Hypothalamus (tissue), 51 donors: Measurements from ENCODE around the gene MINPP1.

Experiments
- DNase-seq, 51 donors: peaks; one replicate each; lab custom pipeline; 2025; lab: John Stamatoyannopoulos, UW

MINPP1 gene

DNA sequence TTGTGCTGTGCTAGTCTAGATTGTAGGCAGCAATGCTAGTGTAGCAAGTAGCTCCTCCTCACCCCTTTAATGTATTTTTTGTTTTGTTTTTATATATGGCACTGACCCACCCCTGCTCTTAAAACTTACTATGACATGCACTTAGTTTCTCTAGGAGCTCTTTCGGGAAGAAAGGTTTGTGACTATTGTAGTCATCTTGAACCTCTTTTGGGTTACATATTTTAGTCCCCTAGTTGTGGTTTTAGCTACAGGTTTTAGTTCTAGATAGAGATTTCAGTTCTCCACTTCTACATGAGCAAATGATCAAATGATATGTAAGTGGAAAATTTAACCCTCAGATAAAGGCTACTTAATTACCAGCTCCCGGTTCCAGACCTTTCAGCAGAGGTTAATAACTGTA lies 14.9 kb downstream of the MINPP1 start:
- no peak for DNase-seq

DNA sequence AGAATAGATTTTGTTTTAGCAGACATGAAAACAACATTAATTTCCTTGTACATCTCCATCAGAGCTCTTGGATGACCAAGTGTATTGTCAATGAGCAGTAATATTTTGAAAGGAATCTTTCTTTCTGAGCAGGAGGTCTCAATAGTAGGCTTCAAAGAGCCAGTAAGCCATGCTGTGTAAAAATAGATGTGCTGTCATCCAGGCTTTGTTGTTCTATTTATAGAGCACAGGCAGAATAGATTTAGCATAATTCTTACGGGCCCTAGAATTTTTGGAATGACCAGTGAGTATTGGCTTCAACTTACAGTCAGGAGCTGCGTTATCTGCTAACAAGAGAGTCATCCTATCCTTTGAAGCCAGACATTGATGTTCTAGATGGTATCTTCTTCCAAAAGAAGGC lies 19.0 kb downstream of the MINPP1 start:
- no peak for DNase-seq

- no peak for DNase-seq
Measured at GRCh38 chr10:87524296-87524695, 19.6 kb downstream of the MINPP1 start.

DNA sequence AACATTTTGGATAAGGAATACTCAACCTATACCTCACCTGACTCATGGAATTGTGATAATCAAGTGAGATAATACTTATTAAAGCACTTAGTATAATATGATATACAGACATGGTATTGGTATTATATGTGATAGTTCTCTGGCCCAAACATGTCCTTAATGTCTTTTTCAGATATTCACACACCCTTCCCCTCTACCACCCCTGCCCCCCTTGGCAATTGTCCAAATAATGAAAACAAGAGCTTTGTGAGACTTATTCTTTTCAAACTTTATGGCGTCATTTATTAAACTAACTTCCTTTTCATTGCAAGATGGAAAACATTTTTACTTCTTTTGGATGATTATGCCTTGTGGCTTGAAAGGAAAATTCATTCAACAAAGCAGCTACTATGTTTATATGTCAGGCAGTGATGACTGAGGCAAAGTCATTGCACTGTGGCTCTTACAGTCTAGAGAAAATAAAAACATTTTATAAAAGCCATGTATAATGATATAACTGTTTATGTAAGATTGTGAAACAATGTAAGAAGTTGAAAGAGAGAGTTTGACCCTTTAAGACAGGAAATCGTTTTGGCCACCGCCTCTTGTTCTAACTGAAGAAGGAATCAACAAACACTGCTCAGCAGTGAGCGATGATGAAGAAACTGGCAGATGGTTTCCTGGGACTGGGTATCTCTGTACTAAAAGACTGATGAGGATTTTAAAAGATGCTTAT lies 27.4 kb downstream of the MINPP1 start:
- DNase-seq, result no peak

DNA sequence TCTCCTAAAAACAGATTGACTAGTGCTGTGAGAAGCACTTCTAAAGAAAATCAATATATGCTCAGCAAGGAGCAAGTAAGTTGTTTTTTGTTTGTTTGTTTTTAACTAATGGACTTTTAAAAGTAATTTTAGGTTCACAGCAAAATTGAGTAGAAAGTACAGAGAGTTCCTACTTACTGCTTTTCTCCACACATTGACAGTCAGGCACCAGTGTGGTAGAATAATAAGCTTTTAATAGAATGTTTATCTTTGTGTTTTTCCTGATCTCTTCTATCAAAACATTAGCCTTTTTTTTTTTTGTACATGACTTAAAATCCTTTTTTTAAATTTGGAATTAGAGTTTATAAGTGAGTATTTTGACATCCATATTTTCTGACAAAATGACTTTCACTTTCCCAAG lies 28.0 kb downstream of the MINPP1 start:
- no peak for DNase-seq

GRCh38 chr10:87534173-87534858 lies 29.6 kb downstream of the MINPP1 start:
- DNase-seq, result no peak

GRCh38 chr10:87538092-87539015 lies 33.7 kb downstream of the MINPP1 start:
- DNase-seq, result no peak

DNA sequence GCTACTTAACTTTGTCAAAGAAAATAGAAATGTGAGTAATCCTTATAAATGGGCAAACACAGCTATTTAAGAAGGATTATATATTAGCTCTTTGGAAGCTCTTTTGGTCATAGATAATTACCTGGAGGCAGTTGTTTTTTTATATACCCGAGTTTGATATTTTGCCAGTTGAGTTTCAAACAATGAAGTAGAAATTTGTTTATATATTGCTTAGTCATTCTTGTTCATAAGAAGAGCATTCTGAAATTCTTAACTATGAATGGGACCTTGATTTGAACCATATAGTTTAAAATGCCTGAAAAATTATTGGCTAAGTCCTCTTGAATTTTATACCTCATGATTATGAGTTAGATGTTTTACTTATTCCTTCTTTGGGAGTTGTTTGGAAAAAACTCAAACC lies 36.4 kb downstream of the MINPP1 start:
- no peak for DNase-seq

DNA sequence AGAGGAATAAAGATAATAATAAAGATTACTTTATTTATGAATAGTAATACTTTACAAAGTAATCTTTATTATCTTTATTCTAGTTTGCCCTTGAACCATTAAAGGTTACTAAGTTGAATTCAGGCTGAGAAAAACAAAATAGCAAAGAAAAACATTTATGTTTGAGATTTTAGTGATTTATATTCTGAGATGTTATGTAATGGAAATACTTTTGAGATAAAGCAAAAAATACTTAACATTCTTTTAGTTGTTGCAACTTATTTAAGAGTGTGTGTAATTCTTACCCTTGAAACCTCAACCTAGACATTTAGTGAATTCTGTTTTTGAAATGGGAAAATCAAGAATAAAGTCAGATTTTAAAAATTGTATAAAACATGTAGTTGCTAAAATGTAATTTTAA lies 40.0 kb downstream of the MINPP1 start:
- DNase-seq, result no peak

GRCh38 chr10:87545783-87546182 lies 41.1 kb downstream of the MINPP1 start:
- no peak for DNase-seq

- no peak for DNase-seq
Measured at GRCh38 chr10:87546210-87546609, 41.5 kb downstream of the MINPP1 start.

- no peak for DNase-seq
Measured at GRCh38 chr10:87546971-87547413, 42.3 kb downstream of the MINPP1 start.

- no peak for DNase-seq
Measured at GRCh38 chr10:87547734-87548311, 43.1 kb downstream of the MINPP1 start.

DNA sequence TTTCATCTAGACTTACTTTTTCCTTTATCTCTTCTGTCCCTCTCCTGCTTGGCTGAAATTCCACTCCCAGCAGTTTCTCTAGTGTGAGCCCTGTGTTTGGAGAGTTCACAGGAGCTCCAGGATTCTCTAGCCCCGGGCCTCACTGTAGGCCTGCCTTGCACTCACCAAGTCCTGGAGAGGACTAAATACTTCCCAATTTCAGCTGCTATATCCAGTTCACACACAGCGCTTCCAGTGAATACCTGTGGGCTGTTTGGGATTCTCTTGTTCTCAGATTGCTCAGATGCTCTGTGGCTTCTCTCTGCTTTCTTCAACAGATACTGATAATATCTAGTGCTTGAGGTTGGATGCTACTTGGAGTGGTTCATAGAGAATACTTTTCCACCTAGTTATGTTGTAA lies 46.0 kb downstream of the MINPP1 start:
- no peak for DNase-seq

DNA sequence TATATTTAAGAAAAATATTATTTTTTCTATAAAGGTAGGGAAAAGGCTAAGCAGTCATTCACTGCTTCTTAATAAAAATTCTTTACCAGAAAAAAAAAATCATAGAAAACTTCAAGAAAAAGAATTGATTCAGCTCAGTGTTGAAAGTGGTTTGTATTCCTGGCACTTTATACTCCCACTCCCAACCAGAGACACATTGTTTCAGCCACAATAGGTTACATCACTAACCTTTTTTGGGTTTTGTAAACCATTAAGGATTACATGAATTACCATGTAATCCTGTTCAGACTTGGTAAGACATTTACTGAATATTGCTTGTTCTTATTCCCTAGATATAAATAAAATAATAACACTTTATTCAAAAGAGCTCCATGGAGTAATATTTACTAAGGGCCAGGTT lies 46.6 kb downstream of the MINPP1 start:
- no peak for DNase-seq

- no peak for DNase-seq
Measured at GRCh38 chr10:87552248-87552929, 47.7 kb downstream of the MINPP1 start.

DNA sequence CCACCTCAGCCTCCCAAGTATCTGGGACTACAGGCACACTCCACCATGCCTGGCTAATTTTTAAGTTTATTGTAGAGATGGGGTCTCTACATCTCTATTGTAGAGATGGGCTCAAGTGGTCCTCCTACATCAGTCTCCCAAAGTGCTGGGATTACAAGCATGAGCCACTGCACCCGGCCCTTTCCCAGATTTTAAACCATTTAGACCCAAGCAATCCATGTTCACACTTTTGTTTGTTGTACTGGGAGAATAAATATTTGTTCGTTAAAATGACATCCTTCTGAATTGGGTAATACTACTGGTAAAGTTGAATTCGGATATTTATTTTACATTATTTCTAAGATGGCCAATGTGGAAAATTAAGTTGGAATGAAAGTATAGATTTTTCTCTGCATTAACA lies 52.7 kb downstream of the MINPP1 start:
- no peak for DNase-seq

DNA sequence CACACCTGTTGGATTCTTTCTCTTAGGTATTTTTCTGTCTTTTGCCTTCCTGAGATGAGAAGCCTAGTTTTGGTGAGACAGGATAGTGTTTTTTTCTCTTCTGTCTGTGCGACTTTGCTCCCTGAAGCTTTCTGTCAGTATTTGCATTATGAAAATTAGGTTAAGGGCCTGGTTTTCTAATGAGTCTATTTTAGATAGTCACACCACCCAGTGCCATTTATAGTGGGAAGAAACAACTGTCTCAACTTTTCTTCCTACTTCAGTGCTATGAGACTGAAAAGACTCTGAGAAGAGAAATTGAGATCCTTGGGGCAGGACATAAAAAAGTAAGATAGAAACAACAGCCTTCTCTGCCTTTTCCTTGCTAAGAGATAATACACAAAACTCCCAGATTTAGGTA lies 53.6 kb downstream of the MINPP1 start:
- DNase-seq, result no peak

DNA sequence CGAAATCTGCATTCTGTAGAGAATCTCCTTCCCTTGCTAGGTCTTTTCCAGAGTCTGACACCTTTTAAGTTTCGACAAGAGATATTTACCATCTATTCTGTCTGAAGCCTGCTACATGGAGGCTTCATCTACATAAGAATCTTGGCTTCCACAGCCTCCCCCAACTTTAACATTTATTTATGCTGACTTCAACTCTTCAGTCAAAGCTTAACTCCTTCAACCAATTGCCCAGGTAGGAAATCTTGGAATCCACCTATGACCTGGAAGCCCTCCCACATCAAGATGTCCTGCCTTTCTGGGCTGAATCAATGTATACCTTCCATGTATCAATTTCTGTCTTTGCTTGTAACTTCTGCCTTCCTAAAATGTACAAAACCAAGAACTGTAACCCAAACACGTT lies 54.7 kb downstream of the MINPP1 start:
- DNase-seq, result no peak

- DNase-seq, result no peak
Measured at GRCh38 chr10:87560495-87561129, 55.9 kb downstream of the MINPP1 start.
